PC-3 (cell line): ENCODE data around the gene FAT4. TPM values are rescaled to one million over a fixed set of nuclear protein-coding genes. Genes with fewer than 3 reads are reported as not detected.

ENCODE experiments used
- ATAC-seq: fragments of 200-7000 bp; cut with Tn5 transposase; 2 replicates; pipeline ENCODE4 v1.9.1; 2020; ENCODE audit warnings: mild to moderate bottlenecking, moderate library complexity
- BruUV-seq: library from RNA; stranded (reverse); fragments of 400-500 nt; replicated peaks from 2 replicates; lab custom pipeline; 2021; lab: Mats Ljungman, UMichigan
- CTCF ChIA-PET: fragments of 300-600 bp; sonication (Branson Sonifier 250); formaldehyde crosslinking; loops from one replicate; lab custom pipeline; 2022; ENCODE audit warnings: antibody characterized with exemption; lab: Charles Lee
- POLR2A ChIA-PET: fragments of 300-600 bp; sonication (Branson Sonifier 250); formaldehyde crosslinking; loops from one replicate; lab custom pipeline; 2022; ENCODE audit warnings: antibody characterized with exemption; ENCODE audit not compliant: unreplicated experiment; lab: Charles Lee
- DNase-seq: peaks from one replicate; pipeline ENCODE4 v3.0.0-alpha.2; 2015
- H2AFZ ChIP-seq: fragments of 300-600 bp; sonication (generic); 2 replicates; pipeline ENCODE4 v1.6.0; 2016; ENCODE audit warnings: antibody characterized with exemption, low read length
- H3F3A ChIP-seq: fragments of 300-600 bp; sonication (generic); one replicate; pipeline ENCODE4 v1.6.0; 2017; ENCODE audit warnings: antibody characterized with exemption, low read length, control low read depth, mild to moderate bottlenecking; ENCODE audit not compliant: unreplicated experiment
- H3K27ac ChIP-seq: fragments of 300-600 bp; sonication (generic); 2 replicates; pipeline ENCODE4 v1.5.1; 2016; ENCODE audit warnings: mild to moderate bottlenecking, low read length
- H3K27me3 ChIP-seq: fragments of 300-600 bp; sonication (generic); 2 replicates; pipeline ENCODE4 v1.6.1; 2016; ENCODE audit warnings: low read length, mixed read lengths
- H3K36me3 ChIP-seq: fragments of 300-600 bp; sonication (generic); 2 replicates; pipeline ENCODE4 v1.6.1; 2016; ENCODE audit warnings: low read depth, mixed run types, low read length, mixed read lengths
- H3K4me1 ChIP-seq: fragments of 300-600 bp; sonication (generic); 2 replicates; pipeline ENCODE4 v1.5.1; 2016; ENCODE audit warnings: low read length; ENCODE audit not compliant: insufficient read depth
- H3K4me2 ChIP-seq: fragments of 300-600 bp; sonication (generic); 2 replicates; pipeline ENCODE4 v1.6.0; 2016; ENCODE audit warnings: low read length
- H3K4me3 ChIP-seq: fragments of 300-600 bp; sonication (generic); 2 replicates; pipeline ENCODE4 v1.5.1; 2016; ENCODE audit warnings: mild to moderate bottlenecking, low read length, mixed read lengths
- H3K79me2 ChIP-seq: fragments of 300-600 bp; sonication (generic); 2 replicates; pipeline ENCODE4 v1.6.1; 2017; ENCODE audit warnings: low read length, mixed read lengths
- H3K9ac ChIP-seq: fragments of 300-600 bp; sonication (generic); 2 replicates; pipeline ENCODE4 v1.6.0; 2016; ENCODE audit warnings: mild to moderate bottlenecking, low read length
- H3K9me2 ChIP-seq: fragments of 300-600 bp; sonication (generic); replicated peaks from 2 replicates; pipeline ENCODE4 v1.6.1; 2016; ENCODE audit warnings: mixed run types, low read length, mixed read lengths
- H3K9me3 ChIP-seq: fragments of 300-600 bp; sonication (generic); 2 replicates; pipeline ENCODE4 v1.6.1; 2016; ENCODE audit warnings: low read length, mixed read lengths
- H4K20me1 ChIP-seq: fragments of 300-600 bp; sonication (generic); 2 replicates; pipeline ENCODE4 v1.6.1; 2016; ENCODE audit warnings: low read length, mixed read lengths
- CTCF ChIP-seq: fragments of 300-600 bp; sonication (generic); conservative IDR thresholded peaks from 2 replicates; pipeline ENCODE4 v1.5.1; 2017; ENCODE audit warnings: antibody characterized with exemption, low read depth, mild to moderate bottlenecking, low read length
- EZH2 ChIP-seq: fragments of 300-600 bp; sonication (generic); IDR thresholded peaks from one replicate; pipeline ENCODE4 v1.6.1; 2017; ENCODE audit warnings: antibody characterized with exemption, mild to moderate bottlenecking, low read length; ENCODE audit not compliant: unreplicated experiment
- EZH2phosphoT487 ChIP-seq: fragments of 300-600 bp; sonication (generic); IDR thresholded peaks from 2 replicates; pipeline ENCODE4 v1.6.1; 2018; ENCODE audit warnings: mild to moderate bottlenecking, antibody characterized with exemption, low read length, borderline replicate concordance
- intact Hi-C: fragments of 100-400 bp; cut with micrococcal nuclease; formaldehyde crosslinking; loops from 2 replicates; pipeline ENCODE4 v1.9.0; 2023
- total RNA-seq: library from RNA; depleted of rRNA; stranded (reverse); fragments of >200 nt; gene quantifications from 2 replicates; pipeline ENCODE4 v1.2.3, GENCODE V29; 2014

Gene FAT4
- total RNA-seq, 1 experiment from 2014 or later = 0.95 TPM

GRCh38 chr4:125321709-125322365 lies 7.1 kb downstream of the FAT4 start:
- intact Hi-C loops = loop anchor here (2.0 kb wide), 1 partner anchor 67 kb away; no protein-coding TSS in a partner anchor
- H3K4me1 ChIP-seq = peaks cover 27% of the 10 kb centered on the region
- ATAC-seq (peak; percentile 85), DNase-seq (peak; percentile 48)
- BruUV-seq = no TSS peak
- H3K27me3 ChIP-seq = no peaks in the 10 kb centered on the region
- no peaks in the 10 kb centered on the region for H3K9me3 ChIP-seq
- H2AFZ ChIP-seq = no peak overlapping the region
- no peaks in the 10 kb centered on the region for H3F3A ChIP-seq
- H3K4me2 ChIP-seq = peak overlapping the region; percentile 56
- H3K36me3 ChIP-seq = no peaks in the 10 kb centered on the region
- no peak overlapping the region for H3K9ac ChIP-seq
- H3K4me3 ChIP-seq = peak overlapping the region; percentile 32; the same call in 1 of the 2 replicates
- H3K27ac ChIP-seq = 0 out of 2 replicates have a peak overlapping the region, but pooled peaks have one; percentile 9
- TF ChIP-seq EZH2phosphoT487 (no peak), EZH2 (no peak)
- H3K9me2 ChIP-seq = no peaks in the 10 kb centered on the region
- CTCF ChIA-PET = no interaction called here
- no peaks in the 10 kb centered on the region for H3K79me2 ChIP-seq
- POLR2A ChIA-PET = no interaction called here
- no peaks in the 10 kb centered on the region for H4K20me1 ChIP-seq

GRCh38 chr4:125322366-125322730 lies 7.6 kb downstream of the FAT4 start:
- DNase-seq (peak; percentile 19), ATAC-seq (no peak)
- Histone ChIP-seq H3K4me2 (peak overlapping the region; percentile 56), H3K27me3 (no peaks in the 10 kb centered on the region), H2AFZ (no peak overlapping the region), H3K9me2 (no peaks in the 10 kb centered on the region), H4K20me1 (no peaks in the 10 kb centered on the region), H3K4me3 (peak overlapping the region; percentile 32; the same call in 1 of the 2 replicates), H3K27ac (0 out of 2 replicates have a peak overlapping the region, but pooled peaks have one; percentile 9), H3K4me1 (peaks cover 27% of the 10 kb centered on the region), H3K79me2 (no peaks in the 10 kb centered on the region), H3K9me3 (no peaks in the 10 kb centered on the region), H3K9ac (no peak overlapping the region), H3K36me3 (no peaks in the 10 kb centered on the region), H3F3A (no peaks in the 10 kb centered on the region)
- BruUV-seq = no TSS peak
- POLR2A ChIA-PET = no interaction called here
- TF ChIP-seq EZH2 (no peak), CTCF (no peak), EZH2phosphoT487 (no peak)
- intact Hi-C loops = loop anchor here (2.0 kb wide), 1 partner anchor 66 kb away; no protein-coding TSS in a partner anchor
- CTCF ChIA-PET = no interaction called here

- Histone ChIP-seq H3K4me2 (peak overlapping the region; percentile 74), H3K4me1 (peaks cover 27% of the 10 kb centered on the region), H4K20me1 (no peaks in the 10 kb centered on the region), H3K9ac (no peak overlapping the region), H3K27me3 (no peaks in the 10 kb centered on the region), H3K9me2 (no peaks in the 10 kb centered on the region), H2AFZ (peak overlapping the region; percentile 29; the same call in 1 of the 2 replicates), H3K36me3 (no peaks in the 10 kb centered on the region), H3F3A (no peaks in the 10 kb centered on the region), H3K27ac (no peak overlapping the region), H3K79me2 (no peaks in the 10 kb centered on the region), H3K9me3 (no peaks in the 10 kb centered on the region), H3K4me3 (no peak overlapping the region; the same call in 1 of the 2 replicates)
- ChIA-PET POLR2A (no interaction called here), CTCF (no interaction called here)
- ATAC-seq (peak; percentile 58), DNase-seq (peak; percentile 68)
- no TSS peak for BruUV-seq
- intact Hi-C loops = loop anchor here (2.0 kb wide), 1 partner anchor 65 kb away; no protein-coding TSS in a partner anchor
- TF ChIP-seq CTCF (no peak), EZH2phosphoT487 (no peak), EZH2 (no peak)
Observed at GRCh38 chr4:125323654-125324053, 8.9 kb downstream of the FAT4 start.
